IMR-90 (cell line): ENCODE data around the gene ERC2. TPM values are rescaled to one million over a fixed set of nuclear protein-coding genes. Genes with fewer than 3 reads are reported as not detected.

ENCODE experiments used
- ATAC-seq: fragments of 200-7000 bp; cut with Tn5 transposase; 2 replicates; pipeline ENCODE4 v1.9.1; 2020; ENCODE audit warnings: low read depth, mild to moderate bottlenecking, moderate library complexity
- BruUV-seq: library from RNA; stranded (reverse); fragments of 400-500 nt; replicated peaks from 2 replicates; lab custom pipeline; 2021; lab: Mats Ljungman, UMichigan
- CTCF ChIA-PET: fragments of 300-600 bp; formaldehyde crosslinking; extraction: SDS; loops from one replicate; lab custom pipeline; 2021; ENCODE audit warnings: antibody characterized with exemption; lab: Yijun Ruan, JAX
- POLR2A ChIA-PET: fragments of 300-600 bp; sonication (Branson Sonifier 250); formaldehyde crosslinking; loops from one replicate; lab custom pipeline; 2022; ENCODE audit warnings: antibody characterized with exemption; ENCODE audit not compliant: unreplicated experiment; lab: Charles Lee
- DNase-seq: peaks from one replicate; pipeline ENCODE4 v3.0.0; 2013
- H2AFZ ChIP-seq: replicated peaks from 2 replicates; pipeline ENCODE3; 2013; ENCODE audit warnings: low read length, mild to moderate bottlenecking; ENCODE audit not compliant: poor library complexity
- H2AK5ac ChIP-seq: 2 replicates; pipeline ENCODE4 v1.6.1; 2013; ENCODE audit warnings: low read depth, low read length, inconsistent platforms
- H2AK9ac ChIP-seq: replicated peaks from 2 replicates; pipeline ENCODE3; 2013; ENCODE audit warnings: mild to moderate bottlenecking, low read depth, low read length, moderate library complexity; ENCODE audit not compliant: poor library complexity
- H2BK120ac ChIP-seq: 2 replicates; pipeline ENCODE4 v1.6.1; 2013; ENCODE audit warnings: low read depth, low read length, inconsistent platforms
- H2BK15ac ChIP-seq: 3 replicates; pipeline ENCODE4 v1.6.1; 2013; ENCODE audit warnings: low read depth, low read length, inconsistent platforms
- H2BK20ac ChIP-seq: 2 replicates; pipeline ENCODE4 v1.6.1; 2013; ENCODE audit warnings: low read depth, mild to moderate bottlenecking, inconsistent platforms, low read length, moderate library complexity
- H2BK5ac ChIP-seq: 2 replicates; pipeline ENCODE4 v1.6.1; 2013; ENCODE audit warnings: mild to moderate bottlenecking, low read depth, low read length, inconsistent platforms; ENCODE audit not compliant: poor library complexity, severe bottlenecking
- H3K14ac ChIP-seq: replicated peaks from 2 replicates; pipeline ENCODE4 v1.6.1; 2013; ENCODE audit warnings: low read depth, low read length, inconsistent platforms
- H3K18ac ChIP-seq: 2 replicates; pipeline ENCODE4 v1.6.1; 2013; ENCODE audit warnings: low read depth, low read length, control low read depth
- H3K23ac ChIP-seq: 2 replicates; pipeline ENCODE4 v1.6.1; 2013; ENCODE audit warnings: low read depth, low read length, inconsistent platforms
- H3K27ac ChIP-seq: 2 replicates; pipeline ENCODE4 v1.5.1; 2013; ENCODE audit warnings: mild to moderate bottlenecking, control low read depth, low read length; ENCODE audit not compliant: insufficient read depth
- H3K27me3 ChIP-seq: 2 replicates; pipeline ENCODE4 v1.6.1; 2013; ENCODE audit warnings: low read length; ENCODE audit not compliant: control insufficient read depth, insufficient read depth
- H3K36me3 ChIP-seq: 2 replicates; pipeline ENCODE4 v1.6.1; 2013; ENCODE audit warnings: low read length, mixed read lengths; ENCODE audit not compliant: control insufficient read depth, insufficient read depth
- H3K4ac ChIP-seq: 2 replicates; pipeline ENCODE4 v1.6.1; 2013; ENCODE audit warnings: low read depth, low read length, inconsistent platforms
- H3K4me1 ChIP-seq: 2 replicates; pipeline ENCODE4 v1.6.1; 2013; ENCODE audit warnings: low read length, mixed read lengths; ENCODE audit not compliant: control insufficient read depth, insufficient read depth
- H3K4me2 ChIP-seq: 2 replicates; pipeline ENCODE4 v1.6.1; 2013; ENCODE audit warnings: low read depth, mild to moderate bottlenecking, control low read depth, low read length, moderate library complexity
- H3K4me3 ChIP-seq: 2 replicates; pipeline ENCODE4 v1.5.1; 2013; ENCODE audit warnings: low read depth, mild to moderate bottlenecking, control low read depth, low read length, moderate library complexity; ENCODE audit not compliant: insufficient read depth
- H3K56ac ChIP-seq: 2 replicates; pipeline ENCODE4 v1.6.1; 2013; ENCODE audit warnings: low read length, inconsistent platforms; ENCODE audit not compliant: insufficient read depth; ENCODE audit errors: extremely low read depth
- H3K79me1 ChIP-seq, 2 experiments: 2 replicates each; pipeline ENCODE4 v1.6.1; 2013; ENCODE audit warnings: low read length in 2 of 2, inconsistent platforms in 1 of 2, low read depth in 1 of 2
- H3K9ac ChIP-seq: 2 replicates; pipeline ENCODE4 v1.6.1; 2013; ENCODE audit warnings: low read depth, low read length, control low read depth
- H3K9me1 ChIP-seq: 2 replicates; pipeline ENCODE4 v1.6.1; 2013; ENCODE audit warnings: low read length, inconsistent platforms; ENCODE audit not compliant: insufficient read depth
- H3K9me3 ChIP-seq: 2 replicates; pipeline ENCODE4 v1.6.1; 2013; ENCODE audit warnings: low read length; ENCODE audit not compliant: control insufficient read depth, insufficient read depth
- H4K20me1 ChIP-seq: 2 replicates; pipeline ENCODE4 v1.6.1; 2013; ENCODE audit warnings: low read length, inconsistent platforms; ENCODE audit not compliant: insufficient read depth
- H4K5ac ChIP-seq: 2 replicates; pipeline ENCODE4 v1.6.1; 2013; ENCODE audit warnings: mild to moderate bottlenecking, low read depth, low read length, control low read depth
- H4K8ac ChIP-seq, 2 experiments: 2 replicates each; pipeline ENCODE4 v1.6.1; 2013; ENCODE audit warnings: low read depth in 2 of 2, low read length in 2 of 2, control low read depth in 1 of 2, inconsistent platforms in 1 of 2
- H4K91ac ChIP-seq: 2 replicates; pipeline ENCODE4 v1.6.1; 2013; ENCODE audit warnings: low read depth, low read length, inconsistent platforms; ENCODE audit not compliant: insufficient read depth
- CHD1 ChIP-seq: IDR thresholded peaks from 2 replicates; pipeline ENCODE4 v1.6.1; 2012; ENCODE audit warnings: low read depth, low read length, improper control_type of control experiment
- MAFK ChIP-seq: IDR thresholded peaks from 2 replicates; pipeline ENCODE4 v1.6.1; 2012; ENCODE audit warnings: low read depth, low read length, improper control_type of control experiment
- NFE2L2 ChIP-seq: fragments of 150-350 bp; IDR thresholded peaks from 2 replicates; pipeline ENCODE4 v1.6.1; 2016; ENCODE audit warnings: low read depth, mild to moderate bottlenecking, low read length
- WGBS, 2 experiments: methylation state at CpG; one replicate each; pipeline versions ENCODE4 v1.1.5 to v1.1.7; 2013; ENCODE audit warnings: missing lambda C conversion rate in 2 of 2; ENCODE audit not compliant: insufficient read length in 1 of 2; ENCODE audit errors: extremely low coverage in 2 of 2; 5-methylcytosine and 5-hydroxymethylcytosine counted together
- dilution Hi-C: fragments of 300-500 bp; cut with HindIII; formaldehyde crosslinking; loops from one replicate; pipeline ENCODE4 v1.14.3; 2018; ENCODE audit warnings: low sequenced_read_pairs; ENCODE audit not compliant: unreplicated experiment
- in situ Hi-C: fragments of 300-500 bp; cut with MboI; formaldehyde crosslinking; loops from 3 replicates; pipeline ENCODE4 v1.14.3; 2019; ENCODE audit warnings: low sequenced_read_pairs, inconsistent platforms, mixed read lengths
- intact Hi-C: fragments of 100-400 bp; cut with micrococcal nuclease; formaldehyde crosslinking; loops from 2 replicates; pipeline ENCODE4 v1.10.0; 2022
- polyA plus RNA-seq, 3 experiments: library from polyadenylated mRNA; depleted of rRNA; stranded (reverse); fragments of >200 nt; gene quantifications; 2 replicates each; pipeline ENCODE4 v1.2.3, GENCODE V29; 2012; ENCODE audit warnings: low replicate concordance in 1 of 3
- total RNA-seq: library from RNA; depleted of rRNA; stranded (reverse); fragments of >200 nt; gene quantifications from 2 replicates; pipeline ENCODE4 v1.2.3, GENCODE V29; 2012

ERC2 gene
- total and polyA plus RNA-seq, 2 of the 4 experiments (the other 2 are of a cell fraction): 0.17 to 0.18 TPM

- H3K4me2 ChIP-seq: peak overlapping the region; percentile 77
- DNase-seq: peak; percentile 87
- dilution Hi-C loops: no loop called here
These were observed 847.8 kb downstream of the ERC2 start for GRCh38 chr3:55620351-55621025.

More at GRCh38 chr3:55620351-55621025, 847.8 kb downstream of the ERC2 start:
- Histone ChIP-seq H3K9me1 (peaks cover 10% of the 10 kb centered on the region), H3K4ac (peak overlapping the region; percentile 85), H3K79me1 (no peaks in the 10 kb centered on the region), H3K27ac (peak overlapping the region; percentile 80), H2AK5ac (peak overlapping the region; percentile 2; the same call in 1 of the 2 replicates), H3K27me3 (no peaks in the 10 kb centered on the region), H4K20me1 (no peaks in the 10 kb centered on the region), H3K23ac (peak overlapping the region; percentile 89), H3K9me3 (no peaks in the 10 kb centered on the region), H3K56ac (peak overlapping the region; percentile 63), H2BK5ac (peak overlapping the region; percentile 86), H4K91ac (peak overlapping the region; percentile 89), H3K18ac (peak overlapping the region; percentile 99), H2AFZ (peak overlapping the region; percentile 27), H3K9ac (peak overlapping the region; percentile 49), H2BK120ac (peak overlapping the region; percentile 97), H2BK15ac (peak overlapping the region; percentile 96; the same call in 1 of the 3 replicates), H3K36me3 (no peaks in the 10 kb centered on the region), H2AK9ac (no peak overlapping the region), H2BK20ac (peak overlapping the region; percentile 93), H3K14ac (peak overlapping the region; percentile 65; the same call in 1 of the 2 replicates), H3K4me1 (peaks cover 15% of the 10 kb centered on the region), H3K4me3 (no peak overlapping the region), H4K8ac (peak overlapping the region; percentile 63 to 76; a peak in 3 of 4 replicates), H4K5ac (peak overlapping the region; percentile 97)
- WGBS, 2 experiments: 40% methylated on average over 3 of the region's 12 CpGs; no CpG with 5 or more reads in 1 of the 2 experiments
- TF ChIP-seq CHD1: no peak
- TF ChIP-seq NFE2L2: peak; percentile 98
- TF ChIP-seq MAFK: peak; percentile 67
- ChIA-PET CTCF (interaction anchor here (0.6 kb wide), 1 partner anchor 661 kb away, joined by 3 read pairs; no protein-coding TSS in a partner anchor), POLR2A (no interaction called here)
- intact Hi-C loops (loop anchor here (5.0 to 10.0 kb wide), 3 partner anchors 102 to 426 kb away; no protein-coding TSS in a partner anchor), in situ Hi-C loops (no loop called here)
- ATAC-seq: peak; percentile 49
- BruUV-seq: no TSS peak
